A549 (cell line): ENCODE results near the gene DHX32. TPM values are rescaled to one million over a fixed set of nuclear protein-coding genes. Genes with fewer than 3 reads are reported as not detected.
"Not testable (repeated sequence)": the region's sequence is repeated elsewhere in the genome, so short reads cannot be mapped to it uniquely, and the experiment has no call there.

Experiments
- ATAC-seq, 2 experiments: fragments of 200-7000 bp in 1 of 2; fragments of >200 bp in 1 of 2; cut with Nextera tagmentation in 1 of 2; cut with Tn5 transposase in 1 of 2; 3 replicates each; pipeline versions ENCODE4 v1.8.0 to v1.9.1; 2018 to 2020; ENCODE audit warnings: mild to moderate bottlenecking in 1 of 2, moderate library complexity in 1 of 2
- CTCF ChIA-PET: fragments of 300-600 bp; sonication (Branson Sonifier 250); formaldehyde crosslinking; extraction: SDS; loops from one replicate; lab custom pipeline; 2021; ENCODE audit warnings: antibody characterized with exemption, inconsistent platforms; lab: Yijun Ruan, JAX
- POLR2A ChIA-PET: fragments of 350-600 bp; formaldehyde crosslinking; extraction: SDS; loops from one replicate; lab custom pipeline; 2021; ENCODE audit warnings: antibody characterized with exemption, inconsistent platforms; lab: Yijun Ruan, JAX
- DNase-seq, 2 experiments: peaks; one replicate each; pipeline versions ENCODE4 v3.0.0 to v3.0.0-alpha.2; 2011 to 2016; ENCODE audit warnings: low read depth in 1 of 2, low spot score in 1 of 2
- FAIRE-seq: peaks from 2 replicates; lab custom pipeline; 2011; peaks lifted over from hg19 to GRCh38; lab: Jason Lieb, UNC
- H3K27ac ChIP-seq, 2 experiments: fragments of >200 bp; sonication (Bioruptor Twin); formaldehyde crosslinking; 3 replicates each; pipeline ENCODE4 v1.5.1; 2016 to 2017
- H3K4me1 ChIP-seq: fragments of >200 bp; sonication (Bioruptor Twin); formaldehyde crosslinking; 3 replicates; pipeline ENCODE4 v1.6.1; 2016
- H3K4me2 ChIP-seq: fragments of >200 bp; sonication (Bioruptor Twin); formaldehyde crosslinking; 3 replicates; pipeline ENCODE4 v1.6.1; 2016
- H3K4me3 ChIP-seq: fragments of >200 bp; sonication (Bioruptor Twin); formaldehyde crosslinking; 3 replicates; pipeline ENCODE4 v1.5.1; 2016
- H3K9me3 ChIP-seq: fragments of >200 bp; sonication (Bioruptor Twin); formaldehyde crosslinking; 3 replicates; pipeline ENCODE4 v1.6.1; 2016
- CEBPB ChIP-seq, 2 experiments: fragments of >200 bp in 1 of 2; sonication (Bioruptor Twin) in 1 of 2; formaldehyde crosslinking in 1 of 2; IDR thresholded peaks; 2 replicates each; pipeline ENCODE4 v1.6.1; 2012 to 2016
- CTCF ChIP-seq: fragments of >200 bp; sonication (Bioruptor Twin); formaldehyde crosslinking; IDR thresholded peaks from 3 replicates; pipeline ENCODE4 v1.5.1; 2016
- GATA3 ChIP-seq: IDR thresholded peaks from 2 replicates; pipeline ENCODE4 v1.6.1; 2012; ENCODE audit warnings: borderline replicate concordance
- JUNB ChIP-seq: fragments of >200 bp; sonication (Bioruptor Twin); formaldehyde crosslinking; IDR thresholded peaks from 2 replicates; pipeline ENCODE4 v1.6.1; 2016
- NR3C1 ChIP-seq: fragments of >200 bp; sonication (Bioruptor Twin); formaldehyde crosslinking; IDR thresholded peaks from 3 replicates; pipeline ENCODE4 v1.6.1; 2017
- RARB ChIP-seq: fragments of 250-450 bp; sonication (Bioruptor Pico); IDR thresholded peaks from 2 replicates; pipeline ENCODE4 v1.8.0; 2021; ENCODE audit warnings: mild to moderate bottlenecking, moderate library complexity
- USF2 ChIP-seq: fragments of 450-650 bp; IDR thresholded peaks from 2 replicates; pipeline ENCODE4 v1.6.1; 2014; ENCODE audit warnings: antibody characterized with exemption
- ZFP36 ChIP-seq: fragments of 450-650 bp; IDR thresholded peaks from 2 replicates; pipeline ENCODE4 v1.6.1; 2014; ENCODE audit warnings: borderline replicate concordance; ENCODE audit not compliant: partially characterized antibody
- ZNF302 ChIP-seq: fragments of 250-450 bp; sonication (Bioruptor Pico); IDR thresholded peaks from 2 replicates; pipeline ENCODE4 v1.9.0; 2021; ENCODE audit warnings: inconsistent platforms, mild to moderate bottlenecking, moderate library complexity
- WGBS: methylation state at CpG from one replicate; pipeline ENCODE4 v1.1.6; 2017; ENCODE audit errors: missing lambda C conversion rate; 5-methylcytosine and 5-hydroxymethylcytosine counted together
- polyA plus RNA-seq, 4 experiments: library from polyadenylated mRNA; depleted of rRNA in 3 of 4; stranded (reverse); fragments of >200 nt; fragmentation: RNase III in 1 of 4; extraction: RNeasy Plus Mini Kit Qiagen cat#74134 plus additional on column Dnase treatment in 1 of 4; gene quantifications; 2 replicates in 3 of 4; 3 replicates in 1 of 4; pipeline ENCODE4 v1.2.3, GENCODE V29; 2011 to 2017

The DHX32 gene
- polyA plus RNA-seq, 2 of the 4 experiments (the other 2 are of a cell fraction), result 37.4 to 61.8 TPM

- no peak for TF ChIP-seq USF2
- no peak for TF ChIP-seq CEBPB (IDR thresholded peaks at IDR 0.05)
- peak; percentile 70 for TF ChIP-seq GATA3
- no peak for TF ChIP-seq NR3C1
- TF ChIP-seq ZNF302, result no peak
- TF ChIP-seq JUNB, result no peak
These were observed 30.9 kb upstream of the DHX32 start (continued) for GRCh38 chr10:125911990-125912389.

GRCh38 chr10:125911145-125911544 lies 30.1 kb upstream of the DHX32 start:
- Histone ChIP-seq H3K4me1 (peaks cover 10% of the 10 kb centered on the region; the same call in 2 of the 3 replicates), H3K4me3 (no peak overlapping the region), H3K9me3 (no peaks in the 10 kb centered on the region), H3K27ac (no peak overlapping the region), H3K4me2 (no peak overlapping the region)
- ATAC-seq, result no peak
- no peak for DNase-seq
- ChIA-PET POLR2A (no interaction called here), CTCF (no interaction called here)
- TF ChIP-seq CTCF (no peak), USF2 (no peak), ZFP36 (no peak), GATA3 (no peak), RARB (CRISPR knock-in tag) (no peak), ZNF302 (no peak)
- FAIRE-seq, result no peak
- WGBS, result 90% methylated on average over 10 of the region's 10 CpGs

GRCh38 chr10:125909491-125909890 lies 28.4 kb upstream of the DHX32 start:
- ATAC-seq, POLR2A ChIA-PET: not testable (repeated sequence)
- CTCF ChIA-PET, result interaction anchor here (1.1 kb wide), 1 partner anchor 41 kb away, joined by 4 read pairs; no protein-coding TSS in a partner anchor

GRCh38 chr10:125908813-125909212 lies 27.7 kb upstream of the DHX32 start:
- FAIRE-seq, H3K4me2 ChIP-seq, POLR2A ChIA-PET, H3K27ac ChIP-seq, H3K4me3 ChIP-seq, DNase-seq, H3K9me3 ChIP-seq, ATAC-seq: not testable (repeated sequence)
- CTCF ChIA-PET, result interaction anchor here (1.0 to 1.1 kb wide), 2 partner anchors 40 to 116 kb away, joined by 3 to 4 read pairs; no protein-coding TSS in a partner anchor
- 26% methylated on average over 2 of the region's 2 CpGs for WGBS
- H3K4me1 ChIP-seq, result peaks cover 12% of the 10 kb centered on the region

More at GRCh38 chr10:125909491-125909890, 28.4 kb upstream of the DHX32 start:
- H3K4me3 ChIP-seq, DNase-seq, H3K4me2 ChIP-seq, H3K27ac ChIP-seq, FAIRE-seq, H3K9me3 ChIP-seq: not testable (repeated sequence)
- WGBS, result 49% methylated on average over 3 of the region's 3 CpGs
- peaks cover 10% of the 10 kb centered on the region; the same call in 2 of the 3 replicates for H3K4me1 ChIP-seq

GRCh38 chr10:125907598-125907997 lies 26.5 kb upstream of the DHX32 start:
- FAIRE-seq, H3K4me3 ChIP-seq, H3K27ac ChIP-seq, ATAC-seq, DNase-seq, H3K4me2 ChIP-seq, H3K9me3 ChIP-seq, POLR2A ChIA-PET: not testable (repeated sequence)
- CTCF ChIA-PET, result interaction anchor here (0.6 kb wide), 2 partner anchors 75 to 102 kb away, joined by 3 read pairs; no protein-coding TSS in a partner anchor
- peaks cover 23% of the 10 kb centered on the region for H3K4me1 ChIP-seq
- 76% methylated on average over 2 of the region's 2 CpGs for WGBS

GRCh38 chr10:125905069-125905994 lies 24.2 kb upstream of the DHX32 start:
- not testable (repeated sequence) for ATAC-seq, DNase-seq, H3K4me3 ChIP-seq, FAIRE-seq, H3K27ac ChIP-seq, H3K4me2 ChIP-seq, H3K9me3 ChIP-seq
- peaks cover 33% of the 10 kb centered on the region for H3K4me1 ChIP-seq
- CTCF ChIA-PET, result interaction anchor here (1.1 kb wide), 1 partner anchor 21 kb away, joined by 3 read pairs; no protein-coding TSS in a partner anchor
- POLR2A ChIA-PET, result interaction anchor here (0.6 kb wide), 1 partner anchor 206 kb away, joined by 4 read pairs; no protein-coding TSS in a partner anchor
- WGBS, result 65% methylated on average over 5 of the region's 5 CpGs

- POLR2A ChIA-PET, ATAC-seq, H3K4me3 ChIP-seq, H3K9me3 ChIP-seq, FAIRE-seq, CTCF ChIA-PET: not testable (repeated sequence)
- Histone ChIP-seq H3K4me1 (peaks cover 36% of the 10 kb centered on the region), H3K4me2 (peak overlapping the region; percentile 45), H3K27ac (peak overlapping the region; percentile 14 to 42; a peak in 4 of 6 replicates)
- peak in 1 of 2 experiments; percentile 51 for DNase-seq
- whole genome bisulfite sequencing, result 55% methylated on average over 3 of the region's 3 CpGs
These were observed 22.1 kb upstream of the DHX32 start for GRCh38 chr10:125903135-125903640.
